Lower leg skin (tissue), 3 donors: Measurements from ENCODE around the gene TNF.

Source experiments
- CTCF ChIP-seq, 3 donors: fragments of 450-650 bp; IDR thresholded peaks; one replicate each; pipeline ENCODE4 v1.5.1; 2016; ENCODE audit warnings: antibody characterized with exemption in 3 of 3, mild to moderate bottlenecking in 3 of 3, moderate library complexity in 2 of 3
- POLR2A ChIP-seq, 2 donors: fragments of 450-650 bp; IDR thresholded peaks; one replicate each; pipeline ENCODE4 v1.6.1; 2016 to 2017; ENCODE audit warnings: antibody characterized with exemption in 2 of 2, mild to moderate bottlenecking in 1 of 2, moderate library complexity in 1 of 2

GRCh38 chr6:31579546-31580437 lies 4.4 kb downstream of the TNF start:
- TF ChIP-seq CTCF (IDR thresholded peaks at IDR 0.05) (no peak), POLR2A (IDR thresholded peaks at IDR 0.05) (no peak)
